Measurements from ENCODE around the gene LUZP4. TPM values are rescaled to one million over a fixed set of nuclear protein-coding genes. Genes with fewer than 3 reads are reported as not detected.

The LUZP4 gene
- total and polyA plus RNA-seq, 9 donors: not detected

DNA sequence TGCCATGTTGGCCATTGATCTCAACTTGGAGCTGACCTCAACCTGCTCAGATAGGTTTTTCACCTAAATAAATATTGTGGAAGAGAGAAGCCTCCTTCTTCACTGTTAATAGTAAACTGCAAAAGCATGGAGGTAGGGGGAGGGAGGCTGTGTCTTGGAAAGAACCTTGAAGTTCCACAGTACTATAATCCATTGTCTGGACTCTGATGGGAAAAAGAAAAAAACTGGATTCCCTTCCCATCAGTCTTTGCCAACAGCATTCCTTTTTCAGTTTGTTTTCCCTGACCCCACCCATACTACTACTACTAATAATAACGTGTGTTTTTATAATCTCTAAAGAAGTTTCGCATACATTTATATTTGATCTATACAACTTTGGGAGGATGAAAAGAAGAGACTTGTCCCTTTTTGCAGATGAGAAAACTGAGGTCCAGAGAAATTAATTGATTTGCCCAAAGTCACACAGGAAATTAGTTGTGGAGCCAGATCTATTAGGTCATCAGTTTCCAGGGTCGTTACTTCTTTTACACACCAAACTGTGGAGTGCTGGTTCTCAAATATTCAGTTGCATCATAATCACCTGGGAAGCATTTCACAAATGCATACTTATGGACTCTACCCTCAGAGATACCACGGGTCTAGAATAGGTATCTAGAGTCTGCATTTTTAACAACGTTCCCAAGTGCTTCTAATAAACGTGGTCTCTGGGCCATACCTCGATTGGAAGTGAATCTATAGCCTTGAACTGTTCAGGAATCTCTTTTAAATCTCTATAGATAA lies 59.1 kb downstream of the LUZP4 start:
- no peaks in the 10 kb centered on the region for H3K36me3 ChIP-seq
- no peaks in the 10 kb centered on the region for H3K27me3 ChIP-seq
- DNase-seq: no peak
- H3K4me3 ChIP-seq: no peak overlapping the region
- intact Hi-C loops (cut with DNase I): loop anchor here in 1 of 4 donors (10.0 kb wide), 1 partner anchor 216 kb away; the partner anchor contains the start of gene PLS3
- WGBS, 3 donors: 59 to 65% (median 63%) methylated on average over 7 of the region's 7 CpGs
- no peak overlapping the region for H3K27ac ChIP-seq
- H3K4me1 ChIP-seq (ENCODE audit: insufficient read depth): peaks cover 5% of the 10 kb centered on the region
- TF ChIP-seq POLR2A (IDR thresholded peaks at IDR 0.05) (no peak), EP300 (IDR thresholded peaks at IDR 0.05) (no peak)
- TF ChIP-seq, protein P1, sequence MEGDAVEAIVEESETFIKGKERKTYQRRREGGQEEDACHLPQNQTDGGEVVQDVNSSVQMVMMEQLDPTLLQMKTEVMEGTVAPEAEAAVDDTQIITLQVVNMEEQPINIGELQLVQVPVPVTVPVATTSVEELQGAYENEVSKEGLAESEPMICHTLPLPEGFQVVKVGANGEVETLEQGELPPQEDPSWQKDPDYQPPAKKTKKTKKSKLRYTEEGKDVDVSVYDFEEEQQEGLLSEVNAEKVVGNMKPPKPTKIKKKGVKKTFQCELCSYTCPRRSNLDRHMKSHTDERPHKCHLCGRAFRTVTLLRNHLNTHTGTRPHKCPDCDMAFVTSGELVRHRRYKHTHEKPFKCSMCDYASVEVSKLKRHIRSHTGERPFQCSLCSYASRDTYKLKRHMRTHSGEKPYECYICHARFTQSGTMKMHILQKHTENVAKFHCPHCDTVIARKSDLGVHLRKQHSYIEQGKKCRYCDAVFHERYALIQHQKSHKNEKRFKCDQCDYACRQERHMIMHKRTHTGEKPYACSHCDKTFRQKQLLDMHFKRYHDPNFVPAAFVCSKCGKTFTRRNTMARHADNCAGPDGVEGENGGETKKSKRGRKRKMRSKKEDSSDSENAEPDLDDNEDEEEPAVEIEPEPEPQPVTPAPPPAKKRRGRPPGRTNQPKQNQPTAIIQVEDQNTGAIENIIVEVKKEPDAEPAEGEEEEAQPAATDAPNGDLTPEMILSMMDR (IDR thresholded peaks at IDR 0.05): no peak
- no peaks in the 10 kb centered on the region for H3K9me3 ChIP-seq

DNA sequence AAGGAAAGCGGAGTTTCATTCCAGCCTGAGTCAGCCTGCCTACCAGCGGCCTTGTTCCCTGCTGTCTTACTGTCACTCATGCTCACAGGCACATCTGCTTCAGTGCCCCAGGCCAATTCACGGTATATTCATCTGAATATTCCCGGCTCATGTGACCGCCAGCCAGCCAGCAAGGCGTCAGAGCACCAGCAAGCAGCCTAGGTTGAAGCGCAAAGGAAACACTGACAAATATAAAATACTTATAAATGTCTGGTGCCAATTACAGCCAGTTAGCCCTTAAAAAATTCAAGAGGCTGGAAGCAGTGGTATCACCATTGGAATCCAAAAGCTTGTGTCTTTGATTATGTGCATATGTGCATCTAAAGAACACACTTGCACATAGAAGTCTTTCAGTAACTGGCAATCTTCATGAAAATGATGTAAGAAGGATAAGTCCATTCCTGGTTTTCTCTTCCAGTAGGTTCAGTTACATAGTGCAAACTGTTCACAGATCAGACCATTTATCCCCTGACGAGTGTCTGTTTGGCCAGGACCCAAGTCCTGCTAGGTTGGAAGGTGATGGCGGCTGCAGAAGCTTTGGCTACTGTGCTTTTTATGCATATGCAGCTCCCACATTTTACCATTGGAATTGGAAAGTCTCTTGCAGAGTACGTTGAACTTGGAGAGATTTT lies 61.3 kb downstream of the LUZP4 start:
- 63 to 73% (median 64%) methylated on average over 10 of the region's 10 CpGs for WGBS, 3 donors
- no peaks in the 10 kb centered on the region for H3K9me3 ChIP-seq
- no peak for DNase-seq

DNA sequence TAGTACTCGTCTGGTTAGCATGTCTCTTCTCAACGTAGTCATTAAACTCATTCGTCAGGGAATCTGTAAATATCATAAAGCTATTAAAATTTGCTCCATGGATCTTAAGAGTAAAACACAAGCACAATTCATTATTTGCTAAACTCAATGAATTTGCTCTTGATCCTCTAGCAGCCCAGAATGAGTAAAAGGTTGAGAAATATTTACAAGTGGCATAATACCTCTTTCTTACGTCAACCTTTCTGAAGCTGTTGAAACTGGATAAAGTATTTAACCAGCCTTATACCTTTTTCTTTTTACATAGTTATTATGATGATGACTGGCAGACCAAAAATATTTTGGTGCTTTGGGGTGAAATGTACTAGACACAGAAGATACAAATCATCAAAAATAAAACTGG lies 66.9 kb downstream of the LUZP4 start:
- H3K27me3 ChIP-seq: no peaks in the 10 kb centered on the region
- TF ChIP-seq POLR2A (IDR thresholded peaks at IDR 0.05) (no peak), EP300 (IDR thresholded peaks at IDR 0.05) (no peak)
- TF ChIP-seq, protein P1 (IDR thresholded peaks at IDR 0.05): no peak
- H3K9me3 ChIP-seq: no peaks in the 10 kb centered on the region
- H3K4me3 ChIP-seq: no peak overlapping the region
- WGBS, 3 donors: 67 to 72% (median 69%) methylated on average over 4 of the region's 4 CpGs
- intact Hi-C loops (cut with DNase I): no loop called here
- H3K36me3 ChIP-seq: no peaks in the 10 kb centered on the region
- DNase-seq: no peak
- no peaks in the 10 kb centered on the region for H3K4me1 ChIP-seq (ENCODE audit: insufficient read depth)
- no peak overlapping the region for H3K27ac ChIP-seq

More for the DNA sequence above, 61.3 kb downstream of the LUZP4 start:
- Histone ChIP-seq H3K27ac (no peak overlapping the region), H3K4me1 (ENCODE audit: insufficient read depth) (peaks cover 1% of the 10 kb centered on the region), H3K36me3 (no peaks in the 10 kb centered on the region), H3K4me3 (no peak overlapping the region), H3K27me3 (no peaks in the 10 kb centered on the region)
- intact Hi-C loops (cut with DNase I): no loop called here
- no peak for TF ChIP-seq EP300 (IDR thresholded peaks at IDR 0.05)
- TF ChIP-seq, protein P1 (IDR thresholded peaks at IDR 0.05): no peak
- no peak for TF ChIP-seq POLR2A (IDR thresholded peaks at IDR 0.05)

Other genes starting within 250 kb of the LUZP4 start
- not detected for gene RBMXL3, start 100.3 kb upstream of the LUZP4 start, total RNA-seq
- gene RBMXL3, start 100.3 kb upstream of the LUZP4 start, polyA plus RNA-seq: not detected
- 10 to 100 TPM in 3 of 7 donors, 1 to 10 TPM in 4; 8.3 to 13.3 (median 9.3) TPM for gene LRCH2, start 55.6 kb upstream of the LUZP4 start, total RNA-seq
- 1 to 10 TPM; 5.2 to 7.0 TPM for gene LRCH2, start 55.6 kb upstream of the LUZP4 start, polyA plus RNA-seq

All from ovary (tissue), 9 donors.